IPS-18a (cell line): ENCODE data around the gene ATF7.

Experiments
- H3K27ac ChIP-seq: one replicate; pipeline ENCODE4 v1.5.1; 2013; ENCODE audit warnings: low read length
- H3K27me3 ChIP-seq: one replicate; pipeline ENCODE4 v1.6.1; 2013; ENCODE audit warnings: mild to moderate bottlenecking, low read length; ENCODE audit not compliant: control insufficient read depth, insufficient read depth
- H3K36me3 ChIP-seq: one replicate; pipeline ENCODE4 v1.6.1; 2013; ENCODE audit warnings: low read depth, low read length; ENCODE audit not compliant: control insufficient read depth
- H3K4me1 ChIP-seq: one replicate; pipeline ENCODE4 v1.6.1; 2013; ENCODE audit warnings: low read depth, low read length; ENCODE audit not compliant: control insufficient read depth
- H3K4me3 ChIP-seq: one replicate; pipeline ENCODE4 v1.5.1; 2013; ENCODE audit warnings: low read length
- H3K9ac ChIP-seq: one replicate; pipeline ENCODE4 v1.6.1; 2013; ENCODE audit warnings: mild to moderate bottlenecking, low read length, moderate library complexity
- H3K9me3 ChIP-seq: one replicate; pipeline ENCODE4 v1.6.1; 2013; ENCODE audit warnings: low read depth, low read length; ENCODE audit not compliant: control insufficient read depth

ATF7 gene

GRCh38 chr12:53467880-53468279, 158.3 kb downstream of the ATF7 start:
- peaks cover 99% of the 10 kb centered on the region for H3K36me3 ChIP-seq
- H3K9ac ChIP-seq: no peak overlapping the region
- no peak overlapping the region for H3K27ac ChIP-seq
- H3K9me3 ChIP-seq: no peaks in the 10 kb centered on the region
- H3K4me1 ChIP-seq: peaks cover 5% of the 10 kb centered on the region
- H3K4me3 ChIP-seq: no peak overlapping the region
- no peaks in the 10 kb centered on the region for H3K27me3 ChIP-seq

GRCh38 chr12:53467082-53467481, 159.1 kb downstream of the ATF7 start:
- Histone ChIP-seq H3K4me3 (no peak overlapping the region), H3K9me3 (no peaks in the 10 kb centered on the region), H3K4me1 (peaks cover 5% of the 10 kb centered on the region), H3K9ac (no peak overlapping the region), H3K27ac (no peak overlapping the region), H3K27me3 (no peaks in the 10 kb centered on the region), H3K36me3 (peaks cover 99% of the 10 kb centered on the region)

GRCh38 chr12:53466640-53467039, 159.5 kb downstream of the ATF7 start:
- peaks cover 99% of the 10 kb centered on the region for H3K36me3 ChIP-seq
- no peaks in the 10 kb centered on the region for H3K27me3 ChIP-seq
- H3K9me3 ChIP-seq: no peaks in the 10 kb centered on the region
- no peak overlapping the region for H3K27ac ChIP-seq
- H3K4me3 ChIP-seq: no peak overlapping the region
- H3K4me1 ChIP-seq: peaks cover 5% of the 10 kb centered on the region
- H3K9ac ChIP-seq: no peak overlapping the region

- Histone ChIP-seq H3K36me3 (peaks cover 100% of the 10 kb centered on the region), H3K27ac (no peak overlapping the region), H3K4me3 (no peak overlapping the region), H3K9me3 (no peaks in the 10 kb centered on the region), H3K9ac (no peak overlapping the region), H3K4me1 (peaks cover 5% of the 10 kb centered on the region), H3K27me3 (no peaks in the 10 kb centered on the region)
These were observed 160.5 kb downstream of the ATF7 start for GRCh38 chr12:53465679-53466078.

GRCh38 chr12:53464685-53465418, 161.3 kb downstream of the ATF7 start:
- H3K27ac ChIP-seq: no peak overlapping the region
- H3K4me1 ChIP-seq: peaks cover 5% of the 10 kb centered on the region
- H3K9me3 ChIP-seq: no peaks in the 10 kb centered on the region
- no peaks in the 10 kb centered on the region for H3K27me3 ChIP-seq
- no peak overlapping the region for H3K4me3 ChIP-seq
- H3K9ac ChIP-seq: no peak overlapping the region
- peaks cover 100% of the 10 kb centered on the region for H3K36me3 ChIP-seq

- no peaks in the 10 kb centered on the region for H3K9me3 ChIP-seq
- H3K36me3 ChIP-seq: peaks cover 100% of the 10 kb centered on the region
- H3K4me3 ChIP-seq: no peak overlapping the region
- H3K27ac ChIP-seq: no peak overlapping the region
- H3K9ac ChIP-seq: no peak overlapping the region
- peaks cover 5% of the 10 kb centered on the region for H3K4me1 ChIP-seq
- no peaks in the 10 kb centered on the region for H3K27me3 ChIP-seq
These were observed 162.2 kb downstream of the ATF7 start for GRCh38 chr12:53463802-53464560.

GRCh38 chr12:53462935-53463334, 163.2 kb downstream of the ATF7 start:
- Histone ChIP-seq H3K27ac (no peak overlapping the region), H3K27me3 (no peaks in the 10 kb centered on the region), H3K4me3 (no peak overlapping the region), H3K36me3 (peaks cover 100% of the 10 kb centered on the region), H3K4me1 (peaks cover 5% of the 10 kb centered on the region), H3K9me3 (no peaks in the 10 kb centered on the region), H3K9ac (no peak overlapping the region)

- Histone ChIP-seq H3K27ac (no peak overlapping the region), H3K27me3 (no peaks in the 10 kb centered on the region), H3K4me3 (no peak overlapping the region), H3K9me3 (no peaks in the 10 kb centered on the region), H3K36me3 (peaks cover 100% of the 10 kb centered on the region), H3K9ac (no peak overlapping the region), H3K4me1 (peaks cover 5% of the 10 kb centered on the region)
These were observed 164.6 kb downstream of the ATF7 start for GRCh38 chr12:53461591-53461990.

GRCh38 chr12:53461059-53461458, 165.1 kb downstream of the ATF7 start:
- Histone ChIP-seq H3K9ac (no peak overlapping the region), H3K27ac (no peak overlapping the region), H3K4me1 (peaks cover 5% of the 10 kb centered on the region), H3K9me3 (no peaks in the 10 kb centered on the region), H3K27me3 (no peaks in the 10 kb centered on the region), H3K4me3 (no peak overlapping the region), H3K36me3 (peaks cover 100% of the 10 kb centered on the region)

- no peak overlapping the region for H3K27ac ChIP-seq
- H3K9me3 ChIP-seq: no peaks in the 10 kb centered on the region
- H3K36me3 ChIP-seq: peaks cover 100% of the 10 kb centered on the region
- no peaks in the 10 kb centered on the region for H3K27me3 ChIP-seq
- H3K9ac ChIP-seq: no peak overlapping the region
- H3K4me1 ChIP-seq: peaks cover 5% of the 10 kb centered on the region
- no peak overlapping the region for H3K4me3 ChIP-seq
These were observed 167.1 kb downstream of the ATF7 start for GRCh38 chr12:53459097-53459496.
